ENCODE measurements around the gene SEMA3F. TPM values are rescaled to one million over a fixed set of nuclear protein-coding genes. Genes with fewer than 3 reads are reported as not detected.
A peak's percentile ranks its signal among the peaks of the same experiment; 100 is the strongest.

The SEMA3F gene
- total RNA-seq (2014; rRNA removed; shearing (Covaris generic); ENCODE audit: low replicate concordance): 33.5 and 36.1 TPM in 2 replicates

DNA sequence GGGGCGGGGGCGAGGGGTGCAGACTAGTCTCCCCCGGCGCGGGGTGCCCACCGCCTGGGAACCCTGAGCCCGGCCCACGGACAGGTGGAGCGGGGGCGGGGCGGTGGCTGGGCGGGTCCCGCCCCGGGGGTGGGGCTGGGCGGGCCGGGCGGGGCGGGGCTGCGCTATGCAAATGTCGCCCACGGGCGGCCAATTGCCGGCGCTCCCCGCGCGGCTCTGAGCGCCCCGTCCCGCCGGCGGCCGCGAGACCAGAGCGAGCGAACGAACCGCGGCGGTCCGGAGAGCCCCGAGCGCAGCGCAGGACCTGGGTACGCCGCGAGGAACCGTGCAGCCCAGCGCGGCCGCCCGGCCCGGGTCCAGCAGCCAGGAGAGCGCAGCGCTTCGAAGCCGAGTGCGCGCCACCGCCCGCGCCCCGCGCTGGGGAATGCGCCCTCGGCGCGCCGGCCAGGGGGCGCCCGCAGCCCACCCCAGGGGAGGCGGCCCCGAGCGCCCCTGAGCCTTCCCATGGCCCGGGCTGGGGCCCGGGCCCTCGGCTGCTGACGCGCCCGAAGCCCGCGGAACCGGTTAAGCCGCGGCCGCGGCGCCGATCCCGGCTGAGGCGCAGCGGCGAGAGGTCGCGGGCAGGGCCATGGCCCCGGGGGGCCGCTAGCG, at the start of gene SEMA3F:
Gene SEMA3F, plus strand, starts transcription at position 485 of the 651 bp plus-strand sequence. CDS start 4,299 bp downstream, outside the sequence.
- DNase-seq (ENCODE audit: low read depth): peak; percentile 60
- in situ Hi-C loops (cut with HindIII; ENCODE audit: low pct_unique_long_range_greater_than_20kb, low sequenced_read_pairs): no loop called here

DNA sequence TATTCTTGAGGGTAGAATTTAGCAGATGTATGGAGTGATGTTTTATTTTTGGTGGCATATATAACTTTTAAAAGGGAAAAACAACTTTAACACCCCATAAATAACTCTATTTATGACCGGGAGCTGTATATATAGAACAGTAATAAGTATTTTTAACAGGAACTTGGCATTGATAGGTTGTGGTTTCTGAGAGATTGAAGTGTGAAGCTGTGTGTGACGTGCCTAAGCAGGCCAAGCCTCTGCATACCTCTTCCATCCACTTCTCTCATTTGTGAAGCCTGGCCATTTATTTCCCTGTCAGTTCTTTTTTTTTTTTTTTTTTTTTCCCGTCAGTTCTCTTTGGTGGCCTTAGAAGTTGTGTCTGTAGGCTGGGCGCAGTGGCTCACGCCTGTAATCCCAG, 43.4 kb upstream of the SEMA3F start:
- no peak for DNase-seq (ENCODE audit: low read depth)
- in situ Hi-C loops (cut with HindIII; ENCODE audit: low pct_unique_long_range_greater_than_20kb, low sequenced_read_pairs): no loop called here

DNA sequence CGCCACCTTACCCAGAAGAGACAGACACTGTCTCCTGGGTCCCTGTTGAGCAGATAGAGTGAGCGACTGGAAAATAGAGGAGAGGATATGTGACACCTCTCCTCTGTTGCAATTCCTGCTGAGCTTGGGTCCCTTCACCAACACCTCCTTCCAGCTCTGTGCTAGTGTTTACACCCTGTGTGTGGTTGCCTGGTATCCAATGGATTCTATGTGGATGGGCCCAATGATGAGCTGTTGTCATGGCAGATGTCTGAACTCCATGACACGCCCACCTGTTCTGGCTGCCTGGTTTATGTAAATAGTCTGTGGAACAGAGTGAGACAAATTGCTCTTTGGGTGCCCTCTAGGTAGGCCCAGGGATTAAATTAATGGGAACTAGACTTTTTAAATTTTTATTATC, 42.7 kb upstream of the SEMA3F start:
- in situ Hi-C loops (cut with HindIII; ENCODE audit: low pct_unique_long_range_greater_than_20kb, low sequenced_read_pairs): no loop called here
- peak; percentile 48 for DNase-seq (ENCODE audit: low read depth)

DNA sequence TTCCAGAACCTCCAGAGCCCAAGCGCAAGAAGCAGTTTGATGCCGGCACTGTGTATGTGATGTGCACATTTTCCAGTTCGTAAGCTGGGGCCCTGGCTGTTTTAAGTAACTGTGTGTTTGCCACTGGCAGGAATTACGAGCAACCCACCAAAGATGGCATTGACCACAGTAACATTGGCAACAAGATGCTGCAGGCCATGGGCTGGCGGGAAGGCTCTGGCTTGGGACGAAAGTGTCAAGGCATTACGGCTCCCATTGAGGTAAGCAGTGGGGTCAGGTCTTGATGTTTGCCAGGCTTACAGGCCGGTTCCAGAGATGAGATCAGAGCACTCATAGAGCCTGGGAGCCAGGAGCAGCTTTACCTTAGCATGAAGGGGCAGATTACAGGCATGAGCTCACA, 38.0 kb upstream of the SEMA3F start:
- in situ Hi-C loops (cut with HindIII; ENCODE audit: low pct_unique_long_range_greater_than_20kb, low sequenced_read_pairs): no loop called here
- DNase-seq (ENCODE audit: low read depth): no peak

GRCh38 chr3:50118237-50118636, 36.9 kb upstream of the SEMA3F start:
- in situ Hi-C loops (cut with HindIII; ENCODE audit: low pct_unique_long_range_greater_than_20kb, low sequenced_read_pairs): no loop called here

DNA sequence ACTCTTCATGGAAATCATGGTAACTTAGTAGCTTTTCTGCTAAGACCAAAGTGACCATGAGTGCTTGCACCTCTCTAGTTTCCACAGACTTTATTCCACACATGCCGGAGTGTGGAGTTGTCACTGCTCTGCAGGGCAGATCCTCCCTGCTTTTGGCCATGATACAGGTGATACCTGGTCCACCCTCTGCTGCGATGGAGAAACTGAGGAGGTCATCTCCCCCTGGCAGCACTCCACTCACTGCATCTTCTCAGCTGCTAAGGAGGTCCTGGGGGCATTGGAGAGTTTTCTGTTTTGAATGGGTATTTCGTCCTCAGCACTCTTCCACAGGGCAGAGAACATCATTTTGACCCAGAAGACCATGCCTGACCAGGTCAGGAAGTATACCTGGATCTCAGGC, 35.3 kb upstream of the SEMA3F start:
- in situ Hi-C loops (cut with HindIII; ENCODE audit: low pct_unique_long_range_greater_than_20kb, low sequenced_read_pairs): no loop called here
- no peak for DNase-seq (ENCODE audit: low read depth)

More at GRCh38 chr3:50118237-50118636, 36.9 kb upstream of the SEMA3F start:
- no peak for DNase-seq (ENCODE audit: low read depth)

DNA sequence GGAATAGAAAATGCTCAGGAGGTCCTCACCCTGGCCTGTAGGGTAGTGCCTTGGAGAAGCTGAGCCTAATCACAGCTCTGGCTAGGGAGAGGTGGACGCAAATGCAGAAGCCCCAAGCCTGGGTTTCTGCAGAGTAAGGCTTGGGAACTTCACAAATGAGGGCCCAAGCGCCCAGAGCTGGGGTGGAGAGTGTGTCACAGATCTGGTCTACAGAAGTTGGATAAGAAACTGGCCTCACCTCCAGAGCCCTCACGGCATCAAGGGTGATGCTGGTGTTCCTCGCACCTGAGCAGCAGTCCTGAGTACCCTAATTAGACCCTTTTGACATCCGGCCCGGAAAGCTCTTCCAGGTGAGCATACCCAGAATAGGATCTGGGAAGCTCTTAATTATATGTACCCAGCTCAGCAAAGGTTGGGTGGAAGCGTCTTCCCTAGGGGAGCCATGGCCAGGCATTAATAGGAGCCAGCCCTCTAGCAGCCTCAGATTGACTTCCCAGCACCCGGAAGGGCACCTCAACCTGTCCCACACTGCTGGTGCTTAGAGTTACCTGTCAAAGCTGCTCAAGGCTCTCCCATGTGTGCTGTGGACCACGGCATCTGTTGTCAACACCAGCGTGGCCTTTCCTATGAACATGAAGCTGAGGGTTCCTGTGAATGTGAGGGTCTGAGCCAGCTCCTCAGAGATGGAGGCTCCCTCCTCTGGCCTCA, 34.6 kb upstream of the SEMA3F start:
- no peak for DNase-seq (ENCODE audit: low read depth)
- in situ Hi-C loops (cut with HindIII; ENCODE audit: low pct_unique_long_range_greater_than_20kb, low sequenced_read_pairs): no loop called here

GRCh38 chr3:50121072-50122032, 33.8 kb upstream of the SEMA3F start:
- in situ Hi-C loops (cut with HindIII; ENCODE audit: low pct_unique_long_range_greater_than_20kb, low sequenced_read_pairs): no loop called here
- peak; percentile 52 for DNase-seq (ENCODE audit: low read depth)

DNA sequence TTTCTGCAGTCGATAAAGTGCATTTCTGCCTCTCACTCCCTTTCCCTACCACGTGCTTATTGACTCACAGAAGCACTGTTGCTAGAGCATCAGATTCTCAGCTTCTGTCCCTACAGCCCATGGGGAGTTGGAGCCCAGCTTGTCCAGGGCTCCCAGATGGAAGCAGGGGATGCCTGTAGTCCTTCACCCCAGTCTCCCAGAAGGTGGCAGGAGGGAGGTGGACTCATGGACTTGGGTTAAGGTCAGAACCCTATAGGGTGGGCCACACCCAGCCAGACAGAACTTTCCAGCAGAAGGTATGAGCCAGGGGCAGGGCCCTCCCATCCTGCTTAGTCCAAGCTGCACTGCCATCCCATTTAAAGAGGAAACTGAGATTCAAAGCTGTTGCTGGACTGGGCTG, 33.1 kb upstream of the SEMA3F start:
- in situ Hi-C loops (cut with HindIII; ENCODE audit: low pct_unique_long_range_greater_than_20kb, low sequenced_read_pairs): no loop called here
- DNase-seq (ENCODE audit: low read depth): no peak

- DNase-seq (ENCODE audit: low read depth): no peak
- in situ Hi-C loops (cut with HindIII; ENCODE audit: low pct_unique_long_range_greater_than_20kb, low sequenced_read_pairs): no loop called here
These were observed 32.3 kb upstream of the SEMA3F start for GRCh38 chr3:50122661-50123391.

- in situ Hi-C loops (cut with HindIII; ENCODE audit: low pct_unique_long_range_greater_than_20kb, low sequenced_read_pairs): no loop called here
- no peak for DNase-seq (ENCODE audit: low read depth)
These were observed 31.6 kb upstream of the SEMA3F start for GRCh38 chr3:50123394-50124051.

DNA sequence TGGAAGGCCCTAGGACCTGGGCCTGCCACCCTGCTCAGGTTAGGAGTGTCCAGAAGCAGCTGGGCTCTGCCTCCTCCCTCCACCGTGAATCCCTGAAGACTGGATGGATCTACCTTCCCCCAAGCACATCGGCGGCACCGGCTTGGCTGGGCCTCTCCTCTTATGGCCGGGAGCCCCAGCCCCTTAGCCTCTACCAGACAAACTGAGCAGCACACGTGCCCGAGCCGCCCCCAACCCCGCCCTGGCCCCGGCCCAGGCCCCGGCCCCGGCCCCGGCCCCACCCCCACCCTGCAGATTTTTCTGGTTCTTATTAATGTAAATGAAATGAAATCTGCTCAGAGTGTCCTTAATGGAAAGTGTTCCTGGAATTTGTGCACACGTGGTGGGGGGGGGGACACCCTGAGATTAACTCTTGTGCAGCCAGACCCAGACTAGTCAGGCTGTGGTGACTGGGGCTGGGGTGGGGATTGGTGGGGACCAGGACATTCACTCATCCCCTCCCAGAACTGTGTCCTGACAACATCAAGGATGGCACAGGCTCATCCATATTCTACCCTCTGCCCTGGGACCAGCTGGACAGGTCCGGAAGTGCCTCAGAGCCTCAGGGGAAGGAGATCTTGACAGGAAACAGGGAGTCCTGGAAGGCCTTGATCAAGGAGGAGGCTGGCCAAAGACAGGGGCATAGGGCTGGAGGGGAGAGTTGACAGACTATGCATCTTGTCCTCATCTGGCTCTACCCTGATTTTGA, 30.9 kb upstream of the SEMA3F start:
- no peak for DNase-seq (ENCODE audit: low read depth)
- in situ Hi-C loops (cut with HindIII; ENCODE audit: low pct_unique_long_range_greater_than_20kb, low sequenced_read_pairs): no loop called here

GRCh38 chr3:50124800-50125178, 30.3 kb upstream of the SEMA3F start:
- DNase-seq (ENCODE audit: low read depth): no peak
- in situ Hi-C loops (cut with HindIII; ENCODE audit: low pct_unique_long_range_greater_than_20kb, low sequenced_read_pairs): no loop called here

DNA sequence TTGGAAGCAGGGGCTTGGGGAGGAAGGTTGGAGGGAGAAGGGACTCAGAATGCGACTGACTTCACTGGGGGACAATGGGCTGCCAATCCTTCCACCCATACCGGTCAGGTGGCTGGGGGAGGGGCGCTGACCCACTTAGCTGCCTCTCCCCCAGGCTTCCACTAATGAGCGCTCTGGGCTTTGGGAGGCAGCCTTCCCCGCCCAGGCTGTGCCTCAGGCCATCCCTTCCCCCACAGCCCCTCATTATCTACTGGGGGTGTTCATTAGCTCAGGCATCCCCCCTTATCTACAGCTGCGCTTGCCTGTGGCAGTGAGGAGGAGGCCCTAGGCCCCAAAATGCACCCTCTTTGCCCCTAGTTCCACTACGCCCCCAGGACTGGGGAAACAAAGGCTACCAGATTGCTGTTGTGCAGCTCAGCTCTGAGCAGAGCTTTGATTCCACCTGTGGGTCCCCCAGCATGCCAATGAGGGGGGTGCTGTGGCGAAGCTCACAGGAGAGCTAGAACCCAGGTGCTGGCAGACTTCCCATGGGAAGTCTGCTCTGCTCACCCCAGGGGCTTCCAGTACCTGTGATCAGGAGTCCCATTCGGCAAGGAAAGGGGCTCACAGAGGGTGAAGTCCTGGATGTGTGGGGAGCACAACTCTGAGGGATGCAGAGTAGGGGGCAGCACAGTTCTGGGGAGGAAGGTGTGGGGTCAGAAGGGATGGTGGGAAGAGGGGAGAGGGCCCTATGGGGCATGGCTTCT, 29.4 kb upstream of the SEMA3F start:
- in situ Hi-C loops (cut with HindIII; ENCODE audit: low pct_unique_long_range_greater_than_20kb, low sequenced_read_pairs): no loop called here
- no peak for DNase-seq (ENCODE audit: low read depth)

GRCh38 chr3:50126287-50127211, 28.6 kb upstream of the SEMA3F start:
- in situ Hi-C loops (cut with HindIII; ENCODE audit: low pct_unique_long_range_greater_than_20kb, low sequenced_read_pairs): no loop called here
- peak; percentile 23 for DNase-seq (ENCODE audit: low read depth)

All from Caki2 (cell line).